Medulla oblongata (tissue), 1 donor: ENCODE results near the gene KDM3B.

Experiments
- DNase-seq: peaks from one replicate; pipeline ENCODE4 v3.0.0-alpha.2; 2015; ENCODE audit errors: extremely low spot score

KDM3B gene

GRCh38 chr5:138450971-138451370, 98.5 kb downstream of the KDM3B start:
- DNase-seq: no peak

- DNase-seq: no peak
Observed at GRCh38 chr5:138452720-138453119, 100.2 kb downstream of the KDM3B start.

- DNase-seq: no peak
Observed at GRCh38 chr5:138453590-138453989, 101.1 kb downstream of the KDM3B start.

- DNase-seq: no peak
Observed at GRCh38 chr5:138454121-138454520, 101.6 kb downstream of the KDM3B start.

GRCh38 chr5:138455232-138455930, 102.9 kb downstream of the KDM3B start:
- no peak for DNase-seq

GRCh38 chr5:138457531-138458275, 105.2 kb downstream of the KDM3B start:
- no peak for DNase-seq

- peak; percentile 62 for DNase-seq
Observed at GRCh38 chr5:138458384-138458783, 105.9 kb downstream of the KDM3B start.

- no peak for DNase-seq
Observed at GRCh38 chr5:138458856-138459255, 106.4 kb downstream of the KDM3B start.

- DNase-seq: peak; percentile 78
Observed at GRCh38 chr5:138459311-138459933, 106.9 kb downstream of the KDM3B start.

GRCh38 chr5:138460032-138460693, 107.7 kb downstream of the KDM3B start:
- no peak for DNase-seq

GRCh38 chr5:138461343-138462125, 109.0 kb downstream of the KDM3B start:
- DNase-seq: no peak

GRCh38 chr5:138463419-138464007, 111.0 kb downstream of the KDM3B start:
- DNase-seq: no peak

GRCh38 chr5:138464008-138464387, 111.5 kb downstream of the KDM3B start:
- DNase-seq: peak; percentile 96

GRCh38 chr5:138464388-138465260, 112.1 kb downstream of the KDM3B start:
- peak; percentile 99 for DNase-seq

GRCh38 chr5:138465261-138466124, 113.0 kb downstream of the KDM3B start, which contains the start of gene EGR1:
TSS of gene EGR1 (plus strand) at chr5:138465479. CDS start at chr5:138465762, 283 bp downstream.
- DNase-seq: peak; percentile 98

- no peak for DNase-seq
Observed at GRCh38 chr5:138466125-138466899, 113.8 kb downstream of the KDM3B start.

- no peak for DNase-seq
Observed at GRCh38 chr5:138466900-138467710, 114.6 kb downstream of the KDM3B start.
